ENCODE measurements around the gene NCAPH2. TPM values are rescaled to one million over a fixed set of nuclear protein-coding genes. Genes with fewer than 3 reads are reported as not detected.
A peak's percentile ranks its signal among the peaks of the same experiment; 100 is the strongest.

The NCAPH2 gene
- total and polyA plus RNA-seq, 2 of the 13 experiments (the other 11 are each of a cell fraction or from before 2014, with no cell fraction given), result 28.1 to 64.4 TPM

- TF ChIP-seq HINFP (CRISPR knock-in tag; IDR thresholded peaks at IDR 0.05; ENCODE audit: low read depth) (0 out of 2 replicates have a peak, but pooled peaks have one; percentile 5), RNF2 (conservative IDR thresholded peaks at IDR 0.05; ENCODE audit: low read depth) (0 out of 2 replicates have a peak, but pooled peaks have one; percentile 1), DMTF1 (CRISPR knock-in tag; IDR thresholded peaks at IDR 0.05) (0 out of 2 replicates have a peak, but pooled peaks have one; percentile 21), TFAP4 (IDR thresholded peaks at IDR 0.05; ENCODE audit: borderline replicate concordance, low read depth) (0 out of 2 replicates have a peak, but pooled peaks have one; percentile 64), NCOA5 (CRISPR knock-in tag; IDR thresholded peaks at IDR 0.05) (0 out of 2 replicates have a peak, but pooled peaks have one; percentile 52), ZKSCAN5 (CRISPR knock-in tag; IDR thresholded peaks at IDR 0.05) (no peak), ZNF414 (CRISPR knock-in tag; IDR thresholded peaks at IDR 0.05) (no peak), ZFY (CRISPR knock-in tag; IDR thresholded peaks at IDR 0.05) (peak; percentile 86; the same call in 1 of the 2 replicates), MED1 (CRISPR knock-in tag; IDR thresholded peaks at IDR 0.05) (0 out of 2 replicates have a peak, but pooled peaks have one; percentile 1), HNF4A (CRISPR knock-in tag; IDR thresholded peaks at IDR 0.05) (peak; percentile 75), ZFP36L1 (CRISPR knock-in tag; IDR thresholded peaks at IDR 0.05) (peak; percentile 24; the same call in 1 of the 2 replicates), ZBTB7B (CRISPR knock-in tag; IDR thresholded peaks at IDR 0.05) (peak; percentile 62), FIP1L1 (IDR thresholded peaks at IDR 0.05; ENCODE audit: borderline replicate concordance, insufficient read depth, low read depth, low read length) (0 out of 2 replicates have a peak, but pooled peaks have one; percentile 35), ZNF678 (CRISPR knock-in tag; IDR thresholded peaks at IDR 0.05) (peak; percentile 19; the same call in 1 of the 2 replicates), ZNF609 (CRISPR knock-in tag; IDR thresholded peaks at IDR 0.05; ENCODE audit: borderline replicate concordance) (no peak), ZNF704 (CRISPR knock-in tag; IDR thresholded peaks at IDR 0.05; ENCODE audit: borderline replicate concordance) (peak; percentile 21; the same call in 1 of the 2 replicates), KAT8 (CRISPR knock-in tag; IDR thresholded peaks at IDR 0.05) (no peak), ZNF180 (CRISPR knock-in tag; IDR thresholded peaks at IDR 0.05; ENCODE audit: borderline replicate concordance, low read depth) (no peak)
These were observed 22.5 kb downstream of the NCAPH2 start (continued) for GRCh38 chr22:50530580-50530876.

All from HepG2 (cell line).